ENCODE data around the gene SNX12. TPM values are rescaled to one million over a fixed set of nuclear protein-coding genes. Genes with fewer than 3 reads are reported as not detected.
A peak's percentile ranks its signal among the peaks of the same experiment; 100 is the strongest.

Gene SNX12
- total RNA-seq = 77.5 and 78.3 TPM in 2 replicates
- long read RNA-seq, partial matches to known transcripts = 0 of 14 reads
- long read RNA-seq, other reads (novel, unspliced or antisense) = 14 of 14 reads

DNA sequence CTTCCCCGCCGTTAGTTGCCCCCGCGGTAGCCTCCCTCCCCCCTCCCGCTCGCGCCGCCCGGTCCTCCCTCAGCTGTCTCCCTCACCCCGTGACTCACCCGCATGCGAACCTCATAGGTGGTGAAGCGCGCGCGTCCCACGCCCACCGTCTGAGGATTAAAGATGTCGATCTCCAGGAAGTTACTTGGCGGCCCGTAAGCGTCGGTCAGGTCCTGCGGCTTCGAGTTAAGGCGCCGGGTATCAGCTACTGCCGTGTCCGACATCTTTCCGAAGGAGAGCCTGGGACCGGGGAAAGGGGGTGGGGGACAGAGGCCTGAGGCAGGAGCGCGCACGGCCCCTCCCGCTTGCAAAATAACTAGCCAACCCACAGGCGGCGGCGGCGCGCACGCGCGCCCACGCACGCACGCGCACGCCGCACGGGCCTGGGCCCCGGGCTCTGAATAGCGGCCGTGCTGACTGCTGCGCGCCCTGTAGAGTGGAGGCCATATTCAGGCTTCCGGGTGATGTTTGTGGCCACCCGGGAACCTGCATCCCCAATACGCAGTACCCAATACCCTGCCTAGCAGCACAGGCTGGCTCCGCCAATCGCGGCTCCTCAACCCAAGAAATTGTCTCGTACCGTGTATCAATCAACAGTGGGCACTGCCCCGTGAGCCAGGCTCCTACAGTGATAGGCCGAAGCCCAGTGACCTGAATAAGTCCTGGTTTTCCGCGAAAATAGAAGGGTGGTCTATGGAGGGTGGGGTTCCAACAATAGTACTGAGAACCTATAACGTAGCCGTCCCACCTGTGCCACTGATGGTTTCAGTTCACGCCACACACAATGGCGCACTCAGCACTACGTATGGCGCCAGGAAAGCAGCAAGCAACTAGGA, at the start of gene SNX12:
TSS of gene SNX12 (minus strand) at position 291 of the 875 bp plus-strand sequence. CDS start at position 263, 28 bp downstream.
- peak; percentile 69 for DNase-seq (ENCODE audit: low read depth, low spot score)
- Mint-ChIP-seq H3K9me3 (no peaks in the 10 kb centered on the region), H3K4me1 (peaks cover 12% of the 10 kb centered on the region), H3K27me3 (ENCODE audit: low read depth) (peaks cover 13% of the 10 kb centered on the region), H3K27ac (ENCODE audit: unreplicated experiment) (peak within 1 kb of the TSS; percentile 90), H3K36me3 (ENCODE audit: low read depth) (no peaks in the 10 kb centered on the region), H3K4me3 (peak within 1 kb of the TSS; percentile 95)
- TF ChIP-seq CTCF (conservative IDR thresholded peaks at IDR 0.05) = no peak

- Mint-ChIP-seq H3K4me1 (no peaks in the 10 kb centered on the region), H3K27ac (ENCODE audit: unreplicated experiment) (no peak overlapping the region), H3K27me3 (ENCODE audit: low read depth) (no peaks in the 10 kb centered on the region), H3K4me3 (peak overlapping the region; percentile 31), H3K36me3 (ENCODE audit: low read depth) (peaks cover 6% of the 10 kb centered on the region), H3K9me3 (peaks cover 5% of the 10 kb centered on the region)
- no peak for DNase-seq (ENCODE audit: low read depth, low spot score)
- TF ChIP-seq CTCF (conservative IDR thresholded peaks at IDR 0.05) = no peak
Measured at GRCh38 chrX:71117358-71117757, 49.2 kb upstream of the SNX12 start.

DNA sequence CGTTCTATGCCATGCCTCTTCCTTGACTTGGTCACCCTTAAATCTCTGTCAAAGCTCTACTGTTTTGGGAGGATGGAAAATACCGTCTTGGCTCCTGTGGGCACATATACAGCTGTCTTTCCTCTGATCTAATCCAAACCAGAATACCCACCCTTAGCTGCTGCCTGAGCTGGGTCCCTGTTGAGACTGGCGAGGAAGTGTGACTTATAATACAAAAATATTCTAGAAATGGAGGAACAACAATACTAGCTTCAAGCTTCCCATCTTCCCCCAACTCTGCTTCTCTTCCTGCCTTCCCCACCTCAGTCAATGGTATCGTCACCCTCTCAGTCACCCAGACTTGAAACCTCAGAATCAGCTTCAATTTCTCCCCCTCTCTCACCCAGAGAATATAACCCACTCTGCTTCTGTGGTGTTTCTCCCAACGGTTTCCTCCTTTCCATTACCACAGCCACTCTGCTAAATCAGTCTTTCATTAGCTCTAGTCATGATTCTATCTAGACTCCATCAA, 43.8 kb upstream of the SNX12 start:
- no peak for DNase-seq (ENCODE audit: low read depth, low spot score)
- Mint-ChIP-seq H3K36me3 (ENCODE audit: low read depth) (no peaks in the 10 kb centered on the region), H3K27me3 (ENCODE audit: low read depth) (no peaks in the 10 kb centered on the region), H3K27ac (ENCODE audit: unreplicated experiment) (peak overlapping the region; percentile 0), H3K9me3 (peaks cover 8% of the 10 kb centered on the region), H3K4me1 (peaks cover 17% of the 10 kb centered on the region), H3K4me3 (no peak overlapping the region)
- TF ChIP-seq CTCF (conservative IDR thresholded peaks at IDR 0.05) = no peak

GRCh38 chrX:71111141-71111843, 43.2 kb upstream of the SNX12 start, which contains the start of gene IL2RG:
Gene IL2RG, minus strand, starts transcription at chrX:71111577. Its CDS starts 38 bp downstream, at chrX:71111539.
- H3K27me3 Mint-ChIP-seq (ENCODE audit: low read depth) = no peaks in the 10 kb centered on the region
- peaks cover 11% of the 10 kb centered on the region for H3K9me3 Mint-ChIP-seq
- H3K36me3 Mint-ChIP-seq (ENCODE audit: low read depth) = no peaks in the 10 kb centered on the region
- TF ChIP-seq CTCF (conservative IDR thresholded peaks at IDR 0.05) = no peak
- peaks cover 20% of the 10 kb centered on the region for H3K4me1 Mint-ChIP-seq
- no peak for DNase-seq (ENCODE audit: low read depth, low spot score)
- peak within 1 kb of the TSS; percentile 0 for H3K27ac Mint-ChIP-seq (ENCODE audit: unreplicated experiment)
- no peak within 1 kb of the TSS for H3K4me3 Mint-ChIP-seq

DNA sequence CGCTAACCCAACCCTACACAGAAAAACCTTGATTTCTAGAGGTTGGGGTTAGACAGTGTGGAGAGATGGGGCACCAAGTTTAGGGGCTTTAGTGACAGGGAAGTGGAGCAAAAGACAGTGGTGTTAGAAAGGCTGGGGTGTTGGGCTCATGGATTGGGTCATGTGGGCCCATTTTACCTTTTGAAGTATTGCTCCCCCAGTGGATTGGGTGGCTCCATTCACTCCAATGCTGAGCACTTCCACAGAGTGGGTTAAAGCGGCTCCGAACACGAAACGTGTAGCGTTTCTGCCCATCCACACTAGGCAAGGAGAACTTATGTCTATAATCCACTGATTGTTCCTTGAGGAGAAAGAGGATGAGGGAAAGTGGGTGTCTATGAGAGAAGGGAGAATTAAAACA, 40.9 kb upstream of the SNX12 start:
- Mint-ChIP-seq H3K9me3 (peaks cover 10% of the 10 kb centered on the region), H3K27ac (ENCODE audit: unreplicated experiment) (no peak overlapping the region), H3K36me3 (ENCODE audit: low read depth) (peaks cover 2% of the 10 kb centered on the region), H3K27me3 (ENCODE audit: low read depth) (no peaks in the 10 kb centered on the region), H3K4me3 (no peak overlapping the region), H3K4me1 (peaks cover 36% of the 10 kb centered on the region)
- TF ChIP-seq CTCF (conservative IDR thresholded peaks at IDR 0.05) = no peak
- DNase-seq (ENCODE audit: low read depth, low spot score) = no peak

Data from neural crest cell (in vitro differentiated cells).